GM19468 (cell line): Measurements from ENCODE around the gene KATNB1.

Experiments used
- ATAC-seq: cut with Tn5 transposase; IDR thresholded peaks from one replicate; pipeline ENCODE4 v1.9.1; 2021; ENCODE audit warnings: mild to moderate bottlenecking, moderate library complexity, moderate number of reproducible peaks; ENCODE audit not compliant: unreplicated experiment; ENCODE audit errors: extremely low read depth

The KATNB1 gene

DNA sequence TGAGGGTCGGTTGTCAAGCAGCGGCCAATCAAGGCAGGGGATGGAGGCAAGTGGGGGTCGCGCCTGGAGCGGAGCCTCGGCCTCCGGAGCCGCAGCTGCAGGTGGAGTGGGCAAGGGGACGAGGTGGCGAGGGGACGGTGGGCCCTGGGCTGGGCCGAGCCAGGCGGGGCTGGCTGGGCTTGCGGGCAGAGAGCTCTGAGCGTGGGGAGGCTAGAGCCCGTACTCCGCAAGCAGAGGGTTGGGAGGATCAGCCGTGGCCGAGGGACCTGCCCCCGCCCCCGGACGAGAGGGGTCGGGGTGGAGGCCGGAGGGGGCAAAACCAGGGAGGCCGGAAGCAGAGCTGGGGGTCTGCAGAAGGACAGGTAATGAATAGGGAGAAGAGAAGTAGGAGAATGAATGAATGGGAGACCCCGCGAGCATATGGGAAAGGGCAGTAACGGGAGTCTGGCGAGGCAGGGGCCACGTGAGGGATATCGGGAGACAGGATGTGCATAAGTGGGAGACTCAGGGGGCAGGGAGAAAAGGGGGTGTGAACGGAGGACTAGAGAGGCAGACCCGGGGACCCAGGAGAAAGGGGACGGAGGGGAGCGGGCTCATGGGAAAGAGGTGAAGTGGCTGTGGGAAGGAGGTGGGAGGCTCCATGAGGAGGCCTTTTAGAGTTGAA, at the start of gene KATNB1:
Gene KATNB1, plus strand, starts transcription at position 16 of the 664 bp plus-strand sequence. CDS start 1,474 bp downstream, outside the sequence.
- ATAC-seq: peak; percentile 6

- ATAC-seq: no peak
These were observed 49.0 kb upstream of the KATNB1 start for GRCh38 chr16:57686577-57686976.

DNA sequence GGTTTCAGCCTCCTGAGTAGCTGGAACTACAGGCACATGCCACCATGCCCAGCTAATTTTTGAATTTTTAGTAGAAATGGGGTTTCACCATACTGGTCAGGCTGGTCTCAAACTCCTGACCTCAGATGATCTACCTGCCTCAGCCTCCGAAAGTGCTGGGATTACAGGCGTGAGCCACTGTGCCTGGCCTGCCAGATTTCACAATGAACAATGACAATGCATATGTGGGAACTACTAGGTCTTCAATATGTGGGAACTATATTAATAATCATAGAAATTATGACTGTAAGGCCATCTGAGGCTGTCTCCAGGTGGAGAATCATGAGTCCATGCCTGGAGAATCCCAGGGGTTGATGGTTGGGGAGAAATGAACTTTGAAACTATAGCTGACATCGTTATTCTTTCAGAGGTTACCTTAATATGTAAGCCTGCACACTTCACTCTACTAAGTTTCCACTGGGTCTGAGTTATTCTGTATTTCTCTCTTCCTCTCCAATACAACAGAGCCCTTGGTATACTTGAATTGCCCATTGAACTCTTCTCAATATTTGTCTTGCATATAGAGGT, 48.1 kb upstream of the KATNB1 start:
- ATAC-seq: no peak

- no peak for ATAC-seq
These were observed 47.0 kb upstream of the KATNB1 start for GRCh38 chr16:57688487-57688986.

- ATAC-seq: no peak
These were observed 46.4 kb upstream of the KATNB1 start for GRCh38 chr16:57688987-57689761.

DNA sequence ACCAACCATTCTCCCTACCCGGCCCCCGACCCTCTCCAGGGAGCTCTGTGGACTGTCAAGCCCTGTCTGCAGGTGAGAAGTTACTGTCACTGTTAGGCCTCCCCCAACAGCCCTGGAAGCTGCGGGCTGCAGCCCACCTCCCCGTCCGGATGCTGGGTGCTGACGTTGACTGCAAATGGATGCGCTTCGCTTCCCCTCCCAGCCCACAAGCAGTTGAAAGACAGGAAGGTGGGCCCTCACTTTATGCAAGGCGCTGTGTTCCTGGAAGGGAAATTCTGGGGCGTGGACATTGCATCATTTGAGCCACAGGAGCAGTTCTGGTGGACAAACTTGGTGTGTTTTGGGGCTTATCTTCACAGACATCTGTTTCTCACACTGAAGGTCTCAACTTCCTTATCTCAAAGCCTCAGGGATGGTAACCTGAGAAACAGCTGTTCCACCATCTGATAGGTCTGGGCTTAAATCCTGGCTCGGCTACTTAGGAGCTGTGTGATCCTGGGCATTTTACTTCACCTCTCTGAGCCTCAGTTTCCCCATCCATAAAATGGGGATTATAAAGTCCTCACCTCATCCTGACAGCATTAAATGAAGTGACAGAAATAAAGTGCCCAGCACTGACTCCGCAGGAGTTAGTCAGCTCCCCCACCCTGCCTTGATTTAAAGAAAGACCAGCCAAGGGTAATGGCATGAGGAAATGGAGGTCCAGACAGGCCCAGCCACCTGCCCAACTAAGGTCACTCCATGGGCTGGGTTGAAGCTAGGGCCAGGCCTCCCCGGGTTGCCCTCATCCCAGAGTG, 45.6 kb upstream of the KATNB1 start:
- ATAC-seq: peak; percentile 34

DNA sequence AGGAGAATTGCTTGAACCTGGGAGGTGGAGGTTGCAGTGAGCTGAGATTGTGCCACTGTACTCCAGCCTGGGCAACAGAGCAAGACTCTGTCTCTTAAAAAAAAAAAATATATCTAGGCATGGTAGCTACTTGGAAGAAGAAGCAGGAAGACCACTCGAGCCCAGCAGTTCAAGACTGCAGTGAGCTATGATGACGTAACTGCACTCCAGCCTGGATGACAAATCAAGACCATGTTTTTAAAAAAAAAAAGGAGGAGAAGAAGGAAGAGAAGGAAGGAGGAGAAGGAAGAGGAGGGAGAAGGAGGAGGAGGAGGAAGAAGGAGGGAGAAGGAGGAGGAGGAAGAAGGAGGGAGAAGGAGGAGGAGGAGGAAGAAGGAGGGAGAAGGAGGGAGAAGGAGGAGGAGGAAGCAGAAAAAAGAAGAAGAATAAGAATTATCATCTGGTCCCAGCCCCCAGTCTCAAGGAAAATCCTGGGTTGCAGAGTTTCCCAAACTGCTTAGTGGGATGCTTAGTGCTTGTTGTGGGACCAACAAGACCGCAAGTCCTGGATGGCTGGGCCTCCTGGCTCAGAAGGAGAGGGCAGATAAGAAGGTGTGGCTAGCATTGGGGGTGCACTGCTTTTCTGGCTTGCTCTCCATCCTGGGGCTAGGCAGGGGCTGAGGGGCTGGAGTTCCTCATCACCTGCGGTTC, 44.6 kb upstream of the KATNB1 start:
- no peak for ATAC-seq

DNA sequence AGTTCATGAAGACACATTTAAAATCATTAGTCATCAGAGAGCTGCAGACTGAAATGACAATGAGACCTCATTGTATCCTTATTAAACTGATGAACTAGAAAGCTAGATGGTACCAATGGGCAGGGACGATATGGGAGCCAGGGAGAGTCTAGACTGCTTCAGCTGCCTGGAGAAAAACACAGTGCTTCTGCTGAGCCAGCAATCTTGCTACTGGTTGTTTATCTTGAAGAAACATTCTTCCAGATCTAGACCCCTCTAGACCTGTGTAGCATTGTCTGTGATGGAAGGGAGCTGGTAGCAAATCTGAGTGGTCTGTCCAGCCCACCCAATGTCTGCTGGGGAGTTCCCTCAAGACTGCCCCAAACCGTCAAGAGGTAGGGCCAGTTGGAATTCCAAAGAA, 42.9 kb upstream of the KATNB1 start:
- ATAC-seq: no peak

DNA sequence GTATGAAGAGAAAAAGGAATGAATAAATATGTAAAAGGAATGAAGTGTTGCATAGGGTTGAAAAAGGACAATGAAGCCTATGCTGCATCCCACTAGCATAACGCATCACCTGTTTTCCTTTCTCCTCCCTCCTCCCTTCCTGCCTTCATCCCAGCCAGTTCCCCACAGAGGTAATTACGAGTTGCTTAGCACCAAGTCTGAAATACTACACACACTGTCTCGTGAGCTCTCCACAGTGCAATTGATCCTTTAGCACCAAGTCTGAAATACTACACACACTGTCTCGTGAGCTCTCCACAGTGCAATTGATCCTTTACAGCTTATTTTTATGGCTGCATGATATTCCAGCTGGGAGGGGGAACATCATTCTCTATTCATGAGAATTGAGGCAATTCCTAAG, 42.0 kb upstream of the KATNB1 start:
- ATAC-seq: no peak

- ATAC-seq: no peak
These were observed 41.3 kb upstream of the KATNB1 start for GRCh38 chr16:57694231-57694724.

DNA sequence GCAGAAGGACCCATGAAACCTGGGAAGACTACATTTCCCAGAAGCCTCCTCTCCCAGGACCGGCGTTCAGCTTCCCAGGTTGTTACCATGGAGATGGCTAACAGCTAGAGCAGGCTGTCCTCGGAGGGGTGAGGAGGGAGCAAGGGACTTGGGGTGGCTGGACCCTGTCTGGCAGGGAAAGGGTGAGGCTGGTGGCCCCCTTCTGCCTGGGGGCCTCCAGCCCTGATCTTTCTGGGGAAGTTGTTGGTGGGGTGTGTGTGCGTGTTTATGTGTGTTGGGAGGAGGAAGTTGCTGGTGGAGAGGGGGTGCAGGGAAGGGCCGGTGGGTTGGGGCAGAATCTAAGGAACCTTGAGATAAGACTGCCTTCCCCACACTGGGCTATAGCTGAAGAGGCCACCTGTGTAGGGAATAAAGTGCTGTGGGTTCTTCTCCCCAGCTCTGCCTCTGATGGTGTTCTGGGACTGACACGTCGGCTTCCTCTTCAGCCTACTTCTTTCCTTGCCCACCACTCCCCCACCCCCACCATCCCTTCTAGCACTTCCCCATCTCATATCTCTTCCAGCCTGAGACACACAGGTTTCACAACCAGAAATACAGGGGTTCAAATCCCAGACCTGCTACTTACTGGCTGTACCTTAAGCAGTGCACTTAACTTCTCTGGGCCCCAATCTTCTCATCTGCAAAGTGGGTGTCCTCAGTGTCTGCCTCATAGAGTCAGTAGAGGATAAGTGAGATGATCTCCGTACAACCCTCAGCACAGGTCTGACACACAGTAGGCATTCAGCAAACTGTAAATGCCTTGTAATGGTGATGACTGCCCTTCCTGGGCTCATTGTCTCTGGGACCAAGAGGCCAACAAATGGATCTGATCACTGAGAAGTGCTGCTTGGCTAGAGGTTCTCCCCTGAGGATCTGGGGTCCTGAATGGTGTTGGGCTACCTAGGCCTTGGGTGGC, 40.6 kb upstream of the KATNB1 start, which contains the start of gene DRC7:
Gene DRC7, plus strand, starts transcription at position 82 of the 955 bp plus-strand sequence. CDS start 3,144 bp downstream, outside the sequence.
- ATAC-seq: no peak

- no peak for ATAC-seq
These were observed 39.9 kb upstream of the KATNB1 start for GRCh38 chr16:57695680-57696069.

DNA sequence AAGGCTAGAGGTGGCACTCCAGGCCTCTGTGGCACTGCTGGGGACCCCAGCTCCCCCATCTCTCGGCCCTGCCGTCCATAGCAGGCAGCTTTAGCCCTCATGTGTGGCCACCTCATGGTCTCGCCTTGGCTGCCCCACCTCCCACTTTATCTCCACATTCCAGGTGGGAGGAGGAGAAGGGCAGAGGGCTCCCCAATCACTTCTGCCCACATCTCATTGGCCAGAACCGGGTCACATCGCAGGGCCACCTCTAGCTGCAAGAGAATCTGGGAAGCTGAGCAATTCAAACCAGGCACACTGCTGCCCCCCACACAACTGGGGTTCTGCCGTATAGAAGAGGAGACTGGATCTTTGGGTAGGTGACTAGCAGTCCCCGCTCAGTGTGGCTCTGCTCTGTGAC, 39.3 kb upstream of the KATNB1 start:
- no peak for ATAC-seq

DNA sequence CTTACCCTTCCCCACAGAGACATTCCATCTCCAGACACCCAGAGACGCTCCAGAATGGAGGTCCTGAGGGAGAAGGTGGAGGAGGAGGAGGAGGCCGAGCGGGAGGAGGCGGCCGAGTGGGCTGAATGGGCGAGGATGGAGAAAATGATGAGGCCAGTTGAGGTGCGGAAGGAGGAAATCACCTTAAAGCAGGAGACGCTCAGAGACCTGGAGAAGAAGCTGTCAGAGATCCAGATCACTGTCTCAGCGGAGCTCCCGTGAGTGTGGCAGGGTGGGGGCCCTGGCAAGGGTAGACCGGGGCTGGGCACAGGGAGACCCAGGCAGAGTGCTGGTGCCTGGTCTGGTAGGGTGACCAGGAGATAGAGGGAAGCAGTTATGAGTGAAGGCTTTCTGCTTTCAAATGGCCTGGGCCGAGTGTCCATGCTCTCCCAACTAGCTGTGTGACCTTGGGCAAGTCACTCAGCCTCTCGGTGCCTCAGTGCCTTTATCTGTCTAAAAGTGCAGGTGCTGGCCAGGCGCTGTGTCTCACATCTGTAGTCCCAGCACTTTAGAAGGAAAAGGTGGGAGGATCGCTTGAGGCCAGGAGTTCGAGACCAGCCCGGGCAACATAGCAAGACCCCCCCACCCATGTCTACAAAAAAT, 37.6 kb upstream of the KATNB1 start:
- no peak for ATAC-seq

DNA sequence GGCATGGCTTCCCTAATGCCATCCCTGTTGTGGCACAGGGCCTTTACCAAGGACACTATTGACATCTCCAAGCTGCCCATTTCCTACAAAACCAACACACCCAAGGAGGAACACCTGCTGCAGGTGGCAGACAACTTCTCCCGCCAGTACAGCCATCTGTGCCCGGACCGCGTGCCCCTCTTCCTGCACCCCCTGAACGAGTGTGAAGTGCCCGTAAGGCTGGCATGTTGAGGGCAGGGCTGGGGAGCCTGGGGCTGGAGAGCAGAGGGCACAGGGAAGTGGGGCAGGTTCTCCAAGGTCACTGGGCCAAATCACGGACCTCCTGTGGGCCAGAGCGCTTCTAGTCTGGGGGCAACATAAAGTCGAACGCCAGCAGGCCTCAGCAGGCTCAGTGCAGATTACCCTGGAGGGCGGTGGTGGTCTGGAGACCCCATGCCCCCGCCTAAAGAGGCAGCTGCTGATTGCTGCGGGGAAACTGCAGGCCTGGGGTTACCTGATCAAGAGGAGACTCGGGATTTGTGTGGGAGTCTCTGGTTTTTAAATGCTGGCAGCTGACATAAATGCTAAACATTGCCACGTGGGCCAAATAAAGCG, 36.7 kb upstream of the KATNB1 start:
- no peak for ATAC-seq

DNA sequence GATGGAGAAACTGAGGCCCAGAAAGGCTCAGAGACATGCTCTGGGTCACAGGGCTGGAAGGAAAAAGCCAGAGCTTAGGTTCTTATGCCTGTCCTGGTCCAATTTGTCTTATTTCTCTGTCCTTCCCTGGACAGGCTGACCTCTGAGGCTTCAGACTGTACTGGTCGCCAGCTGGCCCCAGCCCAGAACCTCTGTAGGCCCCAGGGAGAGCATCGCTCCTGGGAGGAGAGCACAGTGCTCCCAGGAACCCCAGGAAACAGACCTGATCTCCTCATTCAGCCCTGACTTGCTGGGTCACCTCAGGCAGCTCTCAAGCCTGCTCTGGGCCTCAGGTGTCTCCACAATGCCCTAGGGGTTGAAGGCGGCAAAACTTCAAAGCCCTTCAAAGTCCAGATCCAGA, 36.1 kb upstream of the KATNB1 start:
- ATAC-seq: no peak

GRCh38 chr16:57699899-57700298, 35.7 kb upstream of the KATNB1 start:
- no peak for ATAC-seq
